ENCODE results near the gene GEMIN4.

DNA sequence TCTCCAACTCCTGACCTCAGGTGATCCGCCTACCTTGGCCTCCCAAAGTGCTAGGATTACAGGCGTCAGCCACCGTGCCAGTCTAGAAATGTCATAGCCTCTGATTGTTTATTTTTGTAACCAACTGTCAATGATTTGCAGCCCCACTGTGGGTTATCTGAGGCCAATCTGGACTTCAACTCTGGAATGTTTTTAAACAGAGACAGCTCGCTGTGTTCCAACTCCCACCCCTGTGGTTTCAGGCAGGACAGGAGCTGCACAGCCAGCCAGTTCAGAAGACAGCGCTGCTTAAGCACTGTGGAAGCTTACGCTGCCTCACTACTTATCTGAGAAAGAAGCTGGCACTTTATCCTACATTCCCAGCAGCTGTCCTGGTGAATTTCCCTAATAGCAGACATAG is 49.6 kb upstream of the GEMIN4 start:
- TF ChIP-seq, protein P1, sequence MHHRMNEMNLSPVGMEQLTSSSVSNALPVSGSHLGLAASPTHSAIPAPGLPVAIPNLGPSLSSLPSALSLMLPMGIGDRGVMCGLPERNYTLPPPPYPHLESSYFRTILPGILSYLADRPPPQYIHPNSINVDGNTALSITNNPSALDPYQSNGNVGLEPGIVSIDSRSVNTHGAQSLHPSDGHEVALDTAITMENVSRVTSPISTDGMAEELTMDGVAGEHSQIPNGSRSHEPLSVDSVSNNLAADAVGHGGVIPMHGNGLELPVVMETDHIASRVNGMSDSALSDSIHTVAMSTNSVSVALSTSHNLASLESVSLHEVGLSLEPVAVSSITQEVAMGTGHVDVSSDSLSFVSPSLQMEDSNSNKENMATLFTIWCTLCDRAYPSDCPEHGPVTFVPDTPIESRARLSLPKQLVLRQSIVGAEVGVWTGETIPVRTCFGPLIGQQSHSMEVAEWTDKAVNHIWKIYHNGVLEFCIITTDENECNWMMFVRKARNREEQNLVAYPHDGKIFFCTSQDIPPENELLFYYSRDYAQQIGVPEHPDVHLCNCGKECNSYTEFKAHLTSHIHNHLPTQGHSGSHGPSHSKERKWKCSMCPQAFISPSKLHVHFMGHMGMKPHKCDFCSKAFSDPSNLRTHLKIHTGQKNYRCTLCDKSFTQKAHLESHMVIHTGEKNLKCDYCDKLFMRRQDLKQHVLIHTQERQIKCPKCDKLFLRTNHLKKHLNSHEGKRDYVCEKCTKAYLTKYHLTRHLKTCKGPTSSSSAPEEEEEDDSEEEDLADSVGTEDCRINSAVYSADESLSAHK (tag by site-specific recombination; IDR thresholded peaks at IDR 0.05), result no peak
- no peak for TF ChIP-seq ZNF423 (tag by site-specific recombination; IDR thresholded peaks at IDR 0.05)
- no peak for TF ChIP-seq ZNF132 (tag by site-specific recombination; IDR thresholded peaks at IDR 0.05; ENCODE audit: borderline replicate concordance)
- TF ChIP-seq ZNF585B (tag by site-specific recombination; IDR thresholded peaks at IDR 0.05), result no peak
- no peak for TF ChIP-seq ZNF214 (tag by site-specific recombination; IDR thresholded peaks at IDR 0.05; ENCODE audit: borderline replicate concordance)
- TF ChIP-seq MYNN (tag by site-specific recombination; IDR thresholded peaks at IDR 0.05; ENCODE audit: borderline replicate concordance), result no peak
- TF ChIP-seq ZNF843 (tag by site-specific recombination; IDR thresholded peaks at IDR 0.05), result no peak
- TF ChIP-seq, protein P2, sequence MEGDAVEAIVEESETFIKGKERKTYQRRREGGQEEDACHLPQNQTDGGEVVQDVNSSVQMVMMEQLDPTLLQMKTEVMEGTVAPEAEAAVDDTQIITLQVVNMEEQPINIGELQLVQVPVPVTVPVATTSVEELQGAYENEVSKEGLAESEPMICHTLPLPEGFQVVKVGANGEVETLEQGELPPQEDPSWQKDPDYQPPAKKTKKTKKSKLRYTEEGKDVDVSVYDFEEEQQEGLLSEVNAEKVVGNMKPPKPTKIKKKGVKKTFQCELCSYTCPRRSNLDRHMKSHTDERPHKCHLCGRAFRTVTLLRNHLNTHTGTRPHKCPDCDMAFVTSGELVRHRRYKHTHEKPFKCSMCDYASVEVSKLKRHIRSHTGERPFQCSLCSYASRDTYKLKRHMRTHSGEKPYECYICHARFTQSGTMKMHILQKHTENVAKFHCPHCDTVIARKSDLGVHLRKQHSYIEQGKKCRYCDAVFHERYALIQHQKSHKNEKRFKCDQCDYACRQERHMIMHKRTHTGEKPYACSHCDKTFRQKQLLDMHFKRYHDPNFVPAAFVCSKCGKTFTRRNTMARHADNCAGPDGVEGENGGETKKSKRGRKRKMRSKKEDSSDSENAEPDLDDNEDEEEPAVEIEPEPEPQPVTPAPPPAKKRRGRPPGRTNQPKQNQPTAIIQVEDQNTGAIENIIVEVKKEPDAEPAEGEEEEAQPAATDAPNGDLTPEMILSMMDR (tag by site-specific recombination; IDR thresholded peaks at IDR 0.05), result no peak
- TF ChIP-seq, protein P3, sequence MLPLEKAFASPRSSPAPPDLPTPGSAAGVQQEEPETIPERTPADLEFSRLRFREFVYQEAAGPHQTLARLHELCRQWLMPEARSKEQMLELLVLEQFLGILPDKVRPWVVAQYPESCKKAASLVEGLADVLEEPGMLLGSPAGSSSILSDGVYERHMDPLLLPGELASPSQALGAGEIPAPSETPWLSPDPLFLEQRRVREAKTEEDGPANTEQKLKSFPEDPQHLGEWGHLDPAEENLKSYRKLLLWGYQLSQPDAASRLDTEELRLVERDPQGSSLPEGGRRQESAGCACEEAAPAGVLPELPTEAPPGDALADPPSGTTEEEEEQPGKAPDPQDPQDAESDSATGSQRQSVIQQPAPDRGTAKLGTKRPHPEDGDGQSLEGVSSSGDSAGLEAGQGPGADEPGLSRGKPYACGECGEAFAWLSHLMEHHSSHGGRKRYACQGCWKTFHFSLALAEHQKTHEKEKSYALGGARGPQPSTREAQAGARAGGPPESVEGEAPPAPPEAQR (tag by site-specific recombination; IDR thresholded peaks at IDR 0.05), result no peak
- TF ChIP-seq, protein P4, sequence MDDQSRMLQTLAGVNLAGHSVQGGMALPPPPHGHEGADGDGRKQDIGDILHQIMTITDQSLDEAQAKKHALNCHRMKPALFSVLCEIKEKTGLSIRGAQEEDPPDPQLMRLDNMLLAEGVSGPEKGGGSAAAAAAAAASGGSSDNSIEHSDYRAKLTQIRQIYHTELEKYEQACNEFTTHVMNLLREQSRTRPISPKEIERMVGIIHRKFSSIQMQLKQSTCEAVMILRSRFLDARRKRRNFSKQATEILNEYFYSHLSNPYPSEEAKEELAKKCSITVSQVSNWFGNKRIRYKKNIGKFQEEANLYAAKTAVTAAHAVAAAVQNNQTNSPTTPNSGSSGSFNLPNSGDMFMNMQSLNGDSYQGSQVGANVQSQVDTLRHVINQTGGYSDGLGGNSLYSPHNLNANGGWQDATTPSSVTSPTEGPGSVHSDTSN (CRISPR knock-in tag; IDR thresholded peaks at IDR 0.05), result no peak
- TF ChIP-seq ZBTB7A (tag by site-specific recombination; IDR thresholded peaks at IDR 0.05; ENCODE audit: low read depth), result no peak
- TF ChIP-seq, protein P5, sequence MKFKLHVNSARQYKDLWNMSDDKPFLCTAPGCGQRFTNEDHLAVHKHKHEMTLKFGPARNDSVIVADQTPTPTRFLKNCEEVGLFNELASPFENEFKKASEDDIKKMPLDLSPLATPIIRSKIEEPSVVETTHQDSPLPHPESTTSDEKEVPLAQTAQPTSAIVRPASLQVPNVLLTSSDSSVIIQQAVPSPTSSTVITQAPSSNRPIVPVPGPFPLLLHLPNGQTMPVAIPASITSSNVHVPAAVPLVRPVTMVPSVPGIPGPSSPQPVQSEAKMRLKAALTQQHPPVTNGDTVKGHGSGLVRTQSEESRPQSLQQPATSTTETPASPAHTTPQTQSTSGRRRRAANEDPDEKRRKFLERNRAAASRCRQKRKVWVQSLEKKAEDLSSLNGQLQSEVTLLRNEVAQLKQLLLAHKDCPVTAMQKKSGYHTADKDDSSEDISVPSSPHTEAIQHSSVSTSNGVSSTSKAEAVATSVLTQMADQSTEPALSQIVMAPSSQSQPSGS (tag by site-specific recombination; IDR thresholded peaks at IDR 0.05; ENCODE audit: low read depth), result no peak
- TF ChIP-seq ZFP41 (tag by site-specific recombination; IDR thresholded peaks at IDR 0.05; ENCODE audit: borderline replicate concordance), result no peak
